Measurements from ENCODE around the gene DNAJB13.

DNAJB13 gene

DNA sequence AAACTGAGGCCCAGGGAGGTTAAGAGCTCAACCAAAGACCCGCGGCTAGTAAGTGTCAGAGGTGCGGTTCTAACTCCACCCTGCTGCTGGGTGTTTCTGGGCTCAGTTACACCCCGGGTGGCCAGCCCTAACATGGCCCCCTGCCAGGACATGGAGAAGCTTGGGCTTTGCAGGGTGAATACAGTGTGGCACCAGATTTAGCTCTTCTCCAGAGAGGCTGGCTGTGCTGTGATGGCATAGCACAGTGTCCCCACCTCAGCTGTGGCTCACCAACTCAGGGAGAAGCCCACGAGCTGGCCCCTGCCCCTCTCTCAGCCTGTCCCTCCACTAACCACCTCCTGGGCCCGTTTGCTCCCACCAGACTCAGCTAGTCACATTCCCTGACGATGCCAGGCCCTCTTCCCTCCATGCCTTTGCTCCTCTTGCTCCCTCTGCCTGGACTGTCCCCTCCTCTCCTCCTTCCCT is 51.0 kb downstream of the DNAJB13 start:
- DNase-seq: peak; percentile 44

DNA sequence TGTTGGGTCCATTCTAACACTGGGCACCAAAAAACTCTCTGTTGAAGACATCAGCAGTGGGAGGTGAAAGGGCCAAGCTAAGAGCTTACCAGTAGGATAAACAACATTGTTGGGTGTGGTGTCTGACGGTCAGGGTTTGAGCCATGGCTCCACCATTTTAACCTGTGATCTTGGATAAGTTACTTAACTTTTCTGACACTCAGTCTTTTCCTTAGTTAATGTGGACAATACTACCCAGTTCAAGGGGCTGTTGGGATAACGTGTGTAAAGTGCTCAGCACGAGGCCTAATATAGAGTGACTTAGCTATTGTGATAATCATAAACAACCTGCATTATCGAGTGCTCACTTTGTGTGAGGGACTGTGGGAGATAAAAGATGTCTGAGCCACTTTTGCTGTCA is 52.0 kb downstream of the DNAJB13 start:
- DNase-seq: peak; percentile 43

DNA sequence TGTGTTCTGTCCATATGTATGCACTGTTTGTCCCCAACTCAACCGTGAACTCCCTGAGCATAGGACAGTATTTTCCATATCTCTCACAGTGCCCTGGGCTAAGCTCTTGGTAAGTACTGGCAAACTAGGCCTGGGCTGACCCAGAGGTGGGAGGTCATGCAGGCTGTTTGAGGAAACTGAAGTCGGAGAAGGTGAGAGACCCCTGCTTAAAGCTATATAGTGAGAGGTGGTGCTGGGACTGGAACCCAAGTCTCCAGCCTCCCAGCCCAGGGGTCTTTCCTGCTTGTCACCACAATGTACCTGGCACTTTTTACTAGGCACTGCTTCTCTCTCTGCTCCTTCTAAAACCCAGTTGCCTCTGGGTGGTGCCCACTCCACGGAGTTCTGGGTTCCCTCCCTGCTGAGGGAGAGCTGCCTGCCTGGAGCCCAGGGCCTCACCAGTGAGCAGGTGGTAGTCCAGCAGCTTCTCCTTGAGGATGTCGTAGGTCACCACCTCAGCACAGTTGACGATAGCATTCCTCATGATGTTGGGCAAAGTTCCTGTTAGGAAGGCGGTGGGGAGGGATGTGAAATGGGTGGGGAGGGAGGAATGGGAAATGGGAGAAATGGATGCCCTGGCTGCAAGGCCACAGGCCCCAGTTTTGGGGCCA is 53.3 kb downstream of the DNAJB13 start:
- peak; percentile 45 for DNase-seq

DNA sequence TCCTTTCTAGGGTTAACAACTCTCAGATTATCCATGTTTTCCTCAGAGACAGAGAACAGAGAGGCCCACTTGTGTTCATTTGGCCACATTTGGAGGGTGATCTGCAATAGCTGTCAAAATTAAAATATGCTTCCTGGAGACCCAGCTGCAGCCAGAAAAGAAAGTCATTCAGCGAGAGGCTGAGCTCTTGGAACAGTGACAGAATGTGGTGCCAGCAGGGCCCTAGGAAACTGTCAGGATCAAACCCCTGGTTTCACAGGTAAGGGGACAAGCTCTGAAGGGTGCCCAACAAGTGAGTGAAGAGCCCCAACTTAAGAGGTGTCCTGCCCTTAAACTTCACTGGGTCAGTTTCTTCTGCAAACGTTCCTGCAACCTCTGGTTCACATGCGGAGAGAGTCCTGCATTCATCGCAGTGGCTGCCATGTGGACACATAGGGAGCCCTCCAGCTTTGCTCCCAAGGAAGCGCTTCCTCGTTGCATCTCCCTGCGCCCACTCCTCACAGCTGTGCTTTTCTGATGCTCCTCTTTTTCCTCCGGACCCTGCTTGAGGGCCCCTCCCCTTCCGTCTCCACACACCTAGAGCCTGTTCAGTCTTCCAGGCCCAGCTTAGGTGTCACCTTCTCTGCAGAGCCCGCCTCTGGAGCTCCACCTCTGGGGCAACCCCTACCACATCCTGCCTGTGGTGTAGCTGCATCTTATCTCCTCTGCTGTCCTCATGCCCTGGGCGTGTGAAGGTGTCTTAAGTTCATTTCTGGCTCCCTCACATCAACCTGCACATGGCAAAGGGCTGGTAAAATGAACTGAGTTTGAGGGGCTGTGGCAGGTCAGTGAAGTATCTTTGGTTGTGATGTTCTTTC is 54.2 kb downstream of the DNAJB13 start:
- DNase-seq: peak; percentile 82

DNA sequence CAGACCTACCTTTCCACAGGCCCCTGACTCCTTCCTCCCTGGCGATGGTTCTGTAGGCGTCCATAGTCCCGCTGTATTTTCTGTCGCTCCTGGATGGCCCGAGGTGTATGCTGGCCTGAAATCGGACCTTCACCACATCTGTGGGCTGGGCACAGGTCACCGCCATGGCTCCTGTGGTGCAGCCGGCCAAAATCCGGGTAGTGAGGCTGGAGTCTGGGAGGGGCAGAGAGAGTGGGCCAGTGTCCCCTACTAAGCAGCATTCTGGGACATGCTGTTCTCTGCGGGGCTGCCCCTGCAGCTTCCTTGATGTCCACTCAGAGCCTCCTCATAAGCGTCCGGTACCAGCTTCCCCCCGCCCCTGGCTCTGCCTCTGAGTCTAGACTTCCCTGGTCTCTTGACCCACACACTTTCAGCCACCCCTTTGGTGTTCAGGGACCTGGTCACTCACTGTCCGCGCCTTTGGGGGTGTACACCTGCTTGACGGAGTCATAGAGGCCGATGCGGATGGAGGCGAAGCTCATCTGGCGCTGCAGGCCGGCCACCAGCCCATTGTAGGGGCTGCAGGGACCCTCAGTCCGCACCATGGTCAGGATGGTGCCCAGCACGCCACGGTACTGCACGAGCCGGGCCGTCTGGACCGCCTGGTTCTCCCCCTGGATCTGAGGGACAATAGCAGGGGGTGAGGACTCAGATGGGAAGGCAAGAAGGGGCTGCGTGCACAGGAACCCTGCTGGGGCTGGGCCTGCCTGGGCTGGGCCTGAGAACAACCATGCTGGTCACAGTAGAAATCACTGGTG is 55.1 kb downstream of the DNAJB13 start:
- DNase-seq: peak; percentile 55

DNA sequence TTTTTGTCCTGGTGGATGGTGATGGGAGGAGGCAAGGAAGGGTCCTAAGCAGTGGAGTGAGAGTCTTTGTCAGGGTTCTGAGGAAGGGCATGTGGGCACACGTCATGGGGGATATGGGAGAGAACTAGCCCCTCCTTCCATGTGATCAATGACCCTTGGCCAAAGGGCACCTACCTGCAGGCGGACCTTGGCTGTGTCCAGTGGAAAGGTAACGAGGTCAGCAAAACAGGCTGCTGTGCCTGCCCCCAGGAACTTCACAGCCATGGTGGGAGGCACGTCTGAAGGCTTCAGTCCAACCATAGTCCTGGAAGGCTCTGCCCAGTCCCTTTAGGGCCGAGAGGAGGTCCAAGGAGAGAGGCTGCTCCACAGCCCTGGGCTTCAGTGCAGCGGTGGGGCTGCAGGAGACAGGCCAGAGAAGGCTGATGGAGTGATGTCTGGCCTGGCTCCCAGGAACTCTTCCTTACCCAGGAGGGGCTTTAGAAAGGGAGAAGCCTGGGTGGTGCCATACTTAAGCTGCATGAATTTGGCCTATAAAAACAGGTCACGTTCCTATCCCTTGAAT is 56.0 kb downstream of the DNAJB13 start:
- peak; percentile 48 for DNase-seq

DNA sequence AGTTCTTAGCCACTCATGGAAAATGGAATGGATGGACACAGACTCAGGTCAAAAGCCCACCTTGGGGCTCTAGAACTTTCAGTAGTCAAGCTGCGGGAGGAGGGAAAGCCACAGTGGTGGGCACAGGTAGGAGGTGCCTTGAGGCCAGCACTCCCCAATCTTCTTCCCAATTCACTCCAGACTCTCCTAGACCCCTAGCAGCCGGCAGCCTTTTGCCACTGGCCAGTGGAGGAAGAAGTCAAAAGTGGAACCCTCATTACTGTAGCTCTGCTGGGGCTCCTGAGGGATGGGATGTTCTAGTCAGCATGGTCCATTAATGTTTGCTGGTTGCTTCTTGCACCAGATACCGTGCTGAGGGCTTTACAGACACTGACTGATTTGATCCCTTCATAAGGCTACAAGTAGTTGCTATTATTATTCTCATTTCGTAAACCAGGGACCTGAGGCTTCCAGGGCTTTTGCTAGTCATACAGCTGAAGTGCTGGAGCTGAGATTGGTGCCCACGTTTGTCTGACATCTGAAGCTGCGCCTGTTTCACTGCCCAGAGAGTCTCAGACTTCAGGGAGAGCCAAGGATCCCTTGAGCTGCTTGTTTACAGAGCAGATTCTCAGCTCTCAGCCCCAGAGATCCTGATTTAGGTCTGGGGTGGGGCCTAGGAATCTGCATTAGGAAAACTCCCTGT is 57.0 kb downstream of the DNAJB13 start:
- peak; percentile 54 for DNase-seq

DNA sequence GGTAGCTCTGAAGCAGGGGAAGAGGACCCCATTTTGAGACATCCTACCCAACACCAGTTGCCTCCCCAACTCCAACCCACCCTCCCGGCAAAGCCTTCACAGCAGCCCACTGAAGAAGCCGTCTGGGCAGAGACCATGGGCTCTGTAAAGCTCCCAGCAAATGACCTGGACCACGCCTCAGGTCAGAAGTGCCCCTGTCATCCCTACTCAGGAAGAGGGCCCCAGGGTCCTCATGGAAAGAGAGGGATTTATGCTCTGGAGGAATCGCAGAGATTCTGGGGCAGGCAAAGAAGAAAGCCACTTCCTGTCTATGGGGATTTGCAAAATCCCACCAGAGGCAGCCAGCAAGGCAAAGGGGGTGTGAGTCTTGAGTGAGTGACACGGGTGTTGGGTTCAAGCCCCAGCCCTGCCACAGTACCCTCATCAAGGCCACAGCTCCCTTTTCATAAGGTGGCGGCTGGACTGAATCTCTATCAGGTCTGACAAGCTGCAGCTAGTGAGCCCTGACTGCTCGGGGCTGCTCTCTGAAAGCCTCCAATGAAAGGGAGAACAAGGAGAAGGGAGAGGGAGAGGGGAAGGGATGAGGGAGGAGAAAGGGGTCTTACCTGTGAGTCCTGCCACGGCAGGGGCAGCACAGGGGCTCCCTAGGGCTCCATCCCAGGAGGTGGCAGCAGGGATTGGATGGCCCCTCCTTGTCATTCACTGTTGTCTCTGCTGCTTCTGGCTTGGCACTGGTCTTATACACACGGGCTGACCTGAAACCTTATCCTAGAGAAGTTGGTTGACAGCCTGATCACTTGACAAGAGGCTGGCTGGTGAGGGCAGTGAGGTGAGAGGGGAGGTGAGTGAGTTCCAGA is 57.8 kb downstream of the DNAJB13 start, which contains the start of gene UCP3:
UCP3 (minus strand) TSS at position 713 of the 857 bp plus-strand sequence. CDS start 2,043 bp downstream, outside the sequence.
- DNase-seq: peak; percentile 54

DNA sequence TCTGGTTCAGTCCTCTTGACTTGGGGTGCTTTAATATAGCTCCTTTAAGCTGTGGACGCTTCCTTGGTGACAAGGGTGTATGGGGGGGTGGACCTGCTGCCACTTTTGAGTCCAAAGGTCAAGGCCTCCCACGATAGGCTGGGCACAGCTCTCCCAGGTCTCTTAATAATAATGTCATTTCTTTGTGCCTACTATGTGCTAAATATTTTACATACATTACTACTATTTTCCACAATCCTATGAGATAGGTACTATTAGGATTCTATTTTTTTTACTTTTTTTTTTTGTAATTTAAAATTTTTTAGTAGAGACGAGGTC is 58.4 kb downstream of the DNAJB13 start:
- DNase-seq: no peak

DNA sequence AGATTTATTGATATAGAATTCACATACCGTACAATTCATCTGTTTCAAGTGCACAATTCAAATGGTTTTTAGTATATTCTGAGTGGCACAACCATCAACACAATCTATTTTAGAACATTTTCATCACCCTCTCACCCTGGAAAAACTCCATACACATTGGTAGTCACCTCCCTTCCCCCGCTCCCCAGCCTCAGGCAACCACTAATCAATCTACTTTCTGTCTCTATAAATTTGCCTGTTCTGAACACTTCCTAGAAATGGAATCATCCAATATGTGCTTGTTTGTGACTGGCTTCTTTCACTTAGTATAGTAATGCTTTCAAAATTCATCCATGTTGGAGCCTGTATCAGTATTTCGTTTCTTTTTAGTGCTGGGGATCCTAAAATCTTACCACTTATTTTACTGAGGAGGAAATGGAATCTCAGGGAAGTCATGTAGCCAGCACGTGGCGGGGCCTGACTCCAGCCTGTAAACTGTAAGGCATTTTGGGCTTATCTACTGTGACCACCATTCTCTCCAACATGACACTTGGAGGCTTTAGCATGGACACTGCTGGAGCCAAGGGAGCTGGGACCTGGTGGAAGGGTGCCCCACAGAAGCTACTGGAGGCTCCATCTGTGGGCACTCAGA is 59.0 kb downstream of the DNAJB13 start:
- peak; percentile 52 for DNase-seq

DNA sequence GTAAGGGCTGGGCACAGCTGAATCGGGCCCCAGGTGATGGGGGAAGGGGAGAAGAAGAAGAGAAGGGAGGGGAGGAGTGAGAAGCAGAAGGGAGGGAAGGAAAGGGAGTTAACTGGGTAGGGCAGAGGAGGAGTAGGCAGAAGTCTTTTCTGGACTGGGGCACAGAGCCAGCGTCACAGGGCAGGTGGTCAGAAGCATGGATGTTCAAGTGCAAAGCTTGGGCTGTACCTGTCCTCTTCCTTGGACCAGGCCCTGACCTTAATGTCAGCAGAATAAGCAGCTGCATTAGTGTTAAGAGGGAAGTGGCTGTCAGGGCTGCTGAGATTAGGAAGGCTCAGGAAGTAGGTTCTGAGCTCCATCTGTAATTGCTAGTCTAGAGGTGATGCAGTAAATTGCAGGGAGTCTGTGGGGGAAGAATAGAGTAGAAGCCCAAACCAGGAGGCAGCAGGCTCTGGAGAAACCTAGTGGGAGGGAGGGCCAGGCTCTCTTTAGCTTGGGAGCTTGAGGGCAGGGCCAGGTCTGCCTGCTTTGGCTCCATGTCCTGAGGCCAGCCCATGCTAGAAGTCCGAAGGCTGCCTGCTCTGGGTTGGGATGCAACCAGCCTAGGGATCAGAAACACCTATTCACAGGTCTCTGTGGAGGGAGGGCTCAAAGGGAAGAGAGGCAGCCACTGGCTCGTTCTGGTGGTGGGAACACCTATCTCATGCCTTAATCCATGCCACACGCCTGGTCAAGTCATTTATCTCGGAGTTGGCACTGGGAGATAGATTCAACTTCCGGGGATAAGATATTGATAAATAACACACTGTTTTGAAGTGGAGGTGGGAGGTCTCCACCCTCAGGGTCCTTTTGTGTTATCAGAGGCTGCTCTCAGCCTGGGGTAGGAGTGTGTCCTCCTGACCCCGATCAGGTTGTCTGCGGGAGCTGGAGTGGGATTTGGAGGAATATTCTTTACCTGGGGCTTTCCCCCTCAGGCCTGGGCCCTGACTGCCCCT is 59.8 kb downstream of the DNAJB13 start:
- DNase-seq: peak; percentile 64

DNA sequence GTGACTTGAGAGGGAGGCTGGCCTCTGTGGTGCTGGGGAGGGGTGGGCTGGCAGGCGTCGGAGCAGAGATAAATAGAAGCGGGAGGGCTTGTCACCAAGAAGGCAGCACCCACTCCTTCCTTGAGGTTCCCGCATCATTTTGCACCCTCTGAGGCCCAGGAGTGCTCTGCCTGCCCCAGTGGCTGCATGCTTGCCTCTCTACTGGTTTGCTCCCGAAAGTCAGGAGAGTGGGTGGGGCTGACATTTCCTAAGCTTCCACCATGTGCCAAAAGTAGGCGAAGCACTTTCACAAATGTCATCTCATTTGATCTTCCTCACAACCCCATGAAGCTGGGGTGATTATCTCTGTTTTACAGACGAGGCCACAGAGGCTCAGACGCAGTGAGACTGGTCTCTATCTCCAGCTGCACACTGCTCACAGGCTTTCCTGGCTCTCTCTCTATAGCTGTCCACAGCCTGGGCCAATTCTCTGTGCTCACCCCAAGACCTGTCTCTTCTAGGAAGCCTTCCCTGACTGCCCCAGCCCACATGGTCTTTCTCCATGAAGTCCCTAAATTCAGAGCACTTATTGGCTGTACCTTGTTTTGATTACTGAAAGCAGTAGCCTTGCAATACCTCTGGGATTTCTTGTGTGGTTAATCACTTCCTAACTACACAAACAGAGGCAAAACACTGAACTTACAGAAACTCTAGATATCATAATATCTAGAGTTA is 60.7 kb downstream of the DNAJB13 start:
- DNase-seq: peak; percentile 77

DNA sequence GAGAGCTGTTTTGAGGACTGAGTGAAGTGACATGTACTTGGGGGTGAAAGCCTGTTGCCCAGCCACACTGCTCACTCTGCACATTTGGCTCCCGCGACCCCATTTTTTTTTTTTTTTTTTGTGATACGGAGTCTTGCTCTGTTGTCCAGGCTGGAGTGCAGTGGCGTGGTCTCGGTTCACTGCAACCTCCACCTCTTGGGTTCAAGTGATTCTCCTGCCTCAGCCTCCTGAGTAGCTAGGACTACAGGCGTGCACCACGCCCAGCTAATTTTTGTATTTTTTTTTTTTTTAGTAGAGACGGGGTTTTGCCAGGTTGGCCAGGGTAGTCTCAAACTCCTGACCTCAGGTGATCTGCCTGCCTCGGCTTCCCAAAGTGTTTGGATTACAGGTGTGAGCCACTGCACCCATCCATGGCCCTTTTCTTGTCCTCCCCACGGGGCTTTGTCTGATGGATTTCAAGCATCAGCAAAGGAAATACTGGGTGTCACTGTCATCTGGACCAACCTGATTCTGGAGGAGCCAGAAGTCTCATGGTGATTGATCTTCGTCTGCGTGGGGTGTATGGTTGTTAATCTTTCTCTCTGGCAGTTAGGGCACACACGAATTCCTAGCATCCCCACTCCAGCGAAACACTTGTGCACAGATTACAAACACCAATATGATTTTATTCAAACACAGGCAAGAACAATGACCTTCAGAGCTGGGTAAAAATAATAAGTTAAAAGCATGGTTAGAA is 61.4 kb downstream of the DNAJB13 start:
- peak; percentile 52 for DNase-seq

DNA sequence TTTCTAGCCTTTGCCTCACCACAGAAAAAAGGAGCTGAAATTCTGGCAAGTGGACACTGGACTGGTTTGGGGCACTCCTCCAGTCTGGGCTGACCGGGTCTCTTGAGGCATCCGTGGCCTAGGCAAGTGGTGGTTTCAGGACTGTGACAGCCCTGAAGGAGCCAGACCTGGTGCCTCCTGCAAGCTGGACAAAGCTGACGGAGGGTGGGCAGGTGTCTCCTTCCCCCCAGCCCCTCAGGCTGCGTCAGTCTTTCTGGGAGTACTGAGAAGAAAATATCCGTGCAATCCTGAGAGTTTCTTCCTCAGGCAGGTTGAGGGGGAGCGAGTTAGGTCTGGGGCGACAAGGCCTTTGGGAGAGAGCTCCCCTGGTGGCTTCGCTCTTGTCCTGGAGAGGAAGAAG is 62.3 kb downstream of the DNAJB13 start:
- DNase-seq: peak; percentile 50

DNA sequence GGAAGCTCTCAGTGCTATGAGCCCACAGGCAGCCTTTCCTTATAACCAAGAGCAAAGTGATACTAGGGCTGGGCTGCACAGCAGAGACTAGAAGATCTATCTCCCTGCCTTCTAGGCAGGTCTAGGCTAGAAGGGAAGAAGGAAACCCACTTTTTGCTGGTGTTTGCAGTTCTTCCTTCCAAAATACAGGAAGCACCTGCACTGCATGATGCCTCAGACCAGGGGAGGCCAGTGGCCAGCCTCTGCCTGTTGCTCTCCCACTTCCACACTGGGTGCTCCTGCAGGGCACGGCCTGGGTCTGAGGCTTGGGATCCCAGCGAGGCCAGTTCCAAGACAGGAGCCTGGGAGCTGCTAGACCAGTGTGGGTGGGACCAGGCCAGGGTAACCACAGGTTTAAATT is 64.1 kb downstream of the DNAJB13 start:
- DNase-seq: peak; percentile 50

DNA sequence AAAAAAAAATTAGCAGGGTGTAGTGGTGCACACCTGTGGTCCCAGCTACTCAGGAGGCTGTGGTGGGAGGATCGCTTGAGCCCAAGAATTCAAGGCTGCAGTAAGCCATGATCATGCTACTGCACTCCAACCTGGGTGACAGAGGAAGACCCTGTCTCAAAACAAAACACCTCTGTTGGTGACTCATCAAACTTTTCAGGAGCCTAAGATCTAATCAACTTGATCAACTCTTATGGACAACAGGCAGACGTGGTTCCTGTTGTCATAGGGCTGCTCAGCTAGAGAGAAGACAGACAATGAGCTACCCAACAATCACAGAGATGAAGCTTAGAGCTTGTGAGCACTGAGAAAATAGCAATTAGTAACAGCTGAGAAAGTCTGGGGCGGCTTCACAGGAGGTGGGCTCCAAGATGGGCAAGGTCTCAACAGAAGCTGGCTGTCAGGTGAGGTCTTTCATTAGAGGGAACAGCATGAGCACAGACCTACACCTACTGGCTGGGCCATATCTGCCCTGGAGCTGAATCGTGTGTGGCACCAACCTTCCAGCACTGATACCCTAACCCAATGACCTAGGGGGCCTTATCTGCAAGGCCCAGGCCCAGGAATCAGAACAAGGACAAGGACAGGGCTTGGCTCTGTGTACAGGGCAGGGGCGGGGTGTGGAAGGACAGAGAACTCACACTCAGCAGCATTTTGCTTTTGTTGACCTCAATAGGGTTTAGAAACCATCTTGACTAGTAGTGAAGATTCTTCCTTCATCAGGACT is 65.3 kb downstream of the DNAJB13 start:
- DNase-seq: peak; percentile 49

DNA sequence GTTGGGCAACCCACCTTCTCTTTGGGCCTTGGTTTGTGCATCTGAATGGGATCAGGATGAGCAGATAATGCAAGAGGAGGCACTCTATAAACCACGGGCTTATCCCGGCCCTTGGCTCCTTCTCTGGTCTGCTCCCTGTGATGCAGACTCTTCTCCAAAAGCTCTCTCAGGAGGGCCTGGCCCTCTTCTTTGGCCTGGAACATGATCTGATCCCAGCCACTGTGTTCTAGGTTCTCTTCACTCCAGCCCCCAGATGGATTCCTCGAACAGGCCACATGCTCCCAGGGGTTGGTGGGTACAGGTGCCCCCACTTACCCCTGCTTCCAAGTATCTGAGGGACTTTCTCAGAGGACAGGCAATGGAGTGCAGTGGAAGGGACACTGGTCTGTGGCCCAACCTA is 66.8 kb downstream of the DNAJB13 start:
- DNase-seq: peak; percentile 48

Measured in activated CD8-positive, alpha-beta memory T cell treated with anti-CD3 and anti-CD28 coated beads, Interleukin-2, amount 50 U/mL, for 48 hours (primary cell).